ENCODE measurements around the gene PMIS2. TPM values are rescaled to one million over a fixed set of nuclear protein-coding genes. Genes with fewer than 3 reads are reported as not detected.

The PMIS2 gene
- total RNA-seq, 4 donors from 2014 or later, result not detected

DNA sequence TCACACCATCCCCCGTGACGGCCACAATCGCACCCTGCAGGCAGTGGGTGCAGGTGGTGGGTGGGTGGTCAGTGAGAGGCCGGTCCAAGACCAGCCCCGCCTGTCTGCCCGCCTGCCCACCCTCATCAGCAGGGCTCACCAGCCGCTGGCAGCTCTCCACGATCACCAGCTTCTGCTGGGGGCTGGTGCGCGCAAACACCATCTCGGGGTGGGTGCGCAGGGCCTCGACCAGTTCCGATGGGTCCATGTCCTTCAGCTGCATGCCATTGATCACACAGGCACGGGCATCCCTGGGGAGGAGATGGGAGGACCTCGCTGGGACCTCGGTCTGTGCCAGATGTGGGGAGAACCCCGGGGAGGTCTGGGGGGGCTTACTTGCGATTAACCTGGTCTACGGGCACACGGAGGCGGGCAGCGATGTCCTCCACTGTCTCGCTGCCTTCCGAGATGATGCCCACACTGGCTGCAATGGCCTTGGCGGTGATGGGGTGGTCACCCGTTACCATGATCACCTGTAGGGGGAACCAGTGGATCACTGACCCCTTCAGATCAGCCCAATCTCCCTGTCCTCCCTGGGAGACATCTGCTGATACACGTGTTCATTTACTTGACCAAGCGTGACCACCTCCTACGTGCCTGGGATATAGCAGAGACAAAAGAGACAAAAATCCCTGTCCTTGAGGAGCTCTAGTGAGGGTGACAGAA is 30.5 kb upstream of the PMIS2 start:
- H3K36me3 ChIP-seq, result no peaks in the 10 kb centered on the region
- ATAC-seq (no peak), DNase-seq (no peak)
- intact Hi-C loops (cut with DNase I; ENCODE audit: low total_unique reads), result no loop called here
- H3K9me3 ChIP-seq, result no peaks in the 10 kb centered on the region
- TF ChIP-seq, protein P1, sequence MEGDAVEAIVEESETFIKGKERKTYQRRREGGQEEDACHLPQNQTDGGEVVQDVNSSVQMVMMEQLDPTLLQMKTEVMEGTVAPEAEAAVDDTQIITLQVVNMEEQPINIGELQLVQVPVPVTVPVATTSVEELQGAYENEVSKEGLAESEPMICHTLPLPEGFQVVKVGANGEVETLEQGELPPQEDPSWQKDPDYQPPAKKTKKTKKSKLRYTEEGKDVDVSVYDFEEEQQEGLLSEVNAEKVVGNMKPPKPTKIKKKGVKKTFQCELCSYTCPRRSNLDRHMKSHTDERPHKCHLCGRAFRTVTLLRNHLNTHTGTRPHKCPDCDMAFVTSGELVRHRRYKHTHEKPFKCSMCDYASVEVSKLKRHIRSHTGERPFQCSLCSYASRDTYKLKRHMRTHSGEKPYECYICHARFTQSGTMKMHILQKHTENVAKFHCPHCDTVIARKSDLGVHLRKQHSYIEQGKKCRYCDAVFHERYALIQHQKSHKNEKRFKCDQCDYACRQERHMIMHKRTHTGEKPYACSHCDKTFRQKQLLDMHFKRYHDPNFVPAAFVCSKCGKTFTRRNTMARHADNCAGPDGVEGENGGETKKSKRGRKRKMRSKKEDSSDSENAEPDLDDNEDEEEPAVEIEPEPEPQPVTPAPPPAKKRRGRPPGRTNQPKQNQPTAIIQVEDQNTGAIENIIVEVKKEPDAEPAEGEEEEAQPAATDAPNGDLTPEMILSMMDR (IDR thresholded peaks at IDR 0.05 in 4 of 5, conservative IDR thresholded peaks at IDR 0.05 in 1 of 5), result no peak
- no peak for TF ChIP-seq POLR2A (IDR thresholded peaks at IDR 0.05)
- peaks cover 15 to 24% (median 23%) of the 10 kb centered on the region in 3 donors for H3K27me3 ChIP-seq
- H3K27ac ChIP-seq, result no peak overlapping the region
- no peak overlapping the region for H3K4me3 ChIP-seq
- in situ Hi-C loops (cut with MboI; ENCODE audit: low sequenced_read_pairs in 4 of 4), result no loop called here
- H3K4me1 ChIP-seq, result peaks cover 0 to 9% of the 10 kb centered on the region in 2 donors

DNA sequence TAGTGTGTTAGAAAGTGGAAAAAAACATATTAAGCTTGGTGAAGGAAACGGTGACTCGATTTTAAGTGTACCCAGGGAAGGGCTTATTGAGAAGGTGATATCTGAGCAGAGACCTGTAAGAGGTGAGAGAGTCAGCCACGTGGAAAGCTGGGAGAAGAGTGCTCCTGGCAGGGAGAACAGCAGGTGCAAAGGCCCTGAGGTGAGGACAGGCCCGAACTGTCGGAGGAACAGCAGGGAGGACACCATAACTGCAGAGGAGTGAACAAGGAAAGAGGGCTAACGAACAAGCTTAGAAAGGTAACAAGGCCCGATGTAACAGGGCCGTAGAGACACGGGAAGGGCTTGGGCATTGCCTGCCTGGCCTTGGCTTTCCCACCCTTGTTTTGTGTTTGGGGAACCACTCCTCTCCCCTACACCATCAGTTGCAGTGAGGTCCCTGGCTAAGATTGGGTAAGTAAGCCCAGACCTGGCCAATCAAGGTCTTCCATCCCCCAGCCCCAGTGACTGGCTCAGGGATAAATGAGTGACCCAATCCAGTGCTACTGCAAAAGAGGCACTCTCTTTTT is 29.9 kb upstream of the PMIS2 start:
- TF ChIP-seq, protein P1 (IDR thresholded peaks at IDR 0.05 in 4 of 5, conservative IDR thresholded peaks at IDR 0.05 in 1 of 5), result no peak
- TF ChIP-seq POLR2A (IDR thresholded peaks at IDR 0.05), result no peak
- DNase-seq (no peak), ATAC-seq (no peak)
- intact Hi-C loops (cut with DNase I; ENCODE audit: low total_unique reads), result no loop called here
- peaks cover 15 to 25% (median 23%) of the 10 kb centered on the region in 3 donors for H3K27me3 ChIP-seq
- no peak overlapping the region for H3K27ac ChIP-seq
- no peaks in the 10 kb centered on the region for H3K9me3 ChIP-seq
- H3K4me1 ChIP-seq, result peaks cover 0 to 9% of the 10 kb centered on the region in 2 donors
- H3K36me3 ChIP-seq, result no peaks in the 10 kb centered on the region
- in situ Hi-C loops (cut with MboI; ENCODE audit: low sequenced_read_pairs in 4 of 4), result no loop called here
- H3K4me3 ChIP-seq, result no peak overlapping the region

DNA sequence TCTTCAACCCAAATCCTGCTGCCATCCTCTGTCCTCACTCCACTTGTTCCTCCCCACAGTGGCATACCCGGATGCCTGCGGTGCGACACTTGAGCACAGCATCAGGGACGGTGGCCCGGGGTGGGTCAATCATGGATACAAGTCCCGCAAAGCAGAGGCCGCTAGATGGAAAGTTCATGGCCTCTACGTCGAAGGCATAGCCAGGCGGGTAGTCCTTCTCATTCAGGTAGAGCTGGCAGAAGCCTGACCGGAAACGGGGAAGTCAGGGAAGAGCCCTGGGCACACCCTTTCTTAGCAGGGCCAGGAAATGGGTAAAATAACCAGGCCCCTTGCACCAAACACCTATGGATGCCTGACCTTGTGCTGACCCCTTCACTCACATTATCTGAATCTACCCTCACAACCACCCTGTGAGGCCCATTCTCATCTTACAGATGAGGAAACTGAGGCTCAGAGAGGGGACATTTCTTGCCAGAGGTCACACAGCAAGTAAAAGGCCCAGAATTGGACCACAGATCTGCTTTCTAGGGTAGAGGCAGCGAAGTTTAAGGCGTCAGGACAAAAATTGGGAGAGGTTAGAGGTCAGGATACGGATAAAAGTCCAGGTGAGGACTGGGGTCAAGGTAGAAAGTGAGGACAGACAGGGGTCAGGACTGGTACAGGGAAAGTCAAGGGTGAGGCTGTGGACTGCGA is 29.0 kb upstream of the PMIS2 start:
- no peak for DNase-seq
- ATAC-seq, result no peak
- H3K27me3 ChIP-seq, result peaks cover 19 to 28% (median 23%) of the 10 kb centered on the region in 3 donors
- no peaks in the 10 kb centered on the region for H3K9me3 ChIP-seq
- in situ Hi-C loops (cut with MboI; ENCODE audit: low sequenced_read_pairs in 4 of 4) (no loop called here), intact Hi-C loops (cut with DNase I; ENCODE audit: low total_unique reads) (no loop called here)
- no peak overlapping the region for H3K4me3 ChIP-seq
- peaks cover 0 to 9% of the 10 kb centered on the region in 2 donors for H3K4me1 ChIP-seq
- no peak for TF ChIP-seq POLR2A (IDR thresholded peaks at IDR 0.05)
- TF ChIP-seq, protein P1 (IDR thresholded peaks at IDR 0.05 in 4 of 5, conservative IDR thresholded peaks at IDR 0.05 in 1 of 5), result no peak
- no peaks in the 10 kb centered on the region for H3K36me3 ChIP-seq
- H3K27ac ChIP-seq, result no peak overlapping the region

DNA sequence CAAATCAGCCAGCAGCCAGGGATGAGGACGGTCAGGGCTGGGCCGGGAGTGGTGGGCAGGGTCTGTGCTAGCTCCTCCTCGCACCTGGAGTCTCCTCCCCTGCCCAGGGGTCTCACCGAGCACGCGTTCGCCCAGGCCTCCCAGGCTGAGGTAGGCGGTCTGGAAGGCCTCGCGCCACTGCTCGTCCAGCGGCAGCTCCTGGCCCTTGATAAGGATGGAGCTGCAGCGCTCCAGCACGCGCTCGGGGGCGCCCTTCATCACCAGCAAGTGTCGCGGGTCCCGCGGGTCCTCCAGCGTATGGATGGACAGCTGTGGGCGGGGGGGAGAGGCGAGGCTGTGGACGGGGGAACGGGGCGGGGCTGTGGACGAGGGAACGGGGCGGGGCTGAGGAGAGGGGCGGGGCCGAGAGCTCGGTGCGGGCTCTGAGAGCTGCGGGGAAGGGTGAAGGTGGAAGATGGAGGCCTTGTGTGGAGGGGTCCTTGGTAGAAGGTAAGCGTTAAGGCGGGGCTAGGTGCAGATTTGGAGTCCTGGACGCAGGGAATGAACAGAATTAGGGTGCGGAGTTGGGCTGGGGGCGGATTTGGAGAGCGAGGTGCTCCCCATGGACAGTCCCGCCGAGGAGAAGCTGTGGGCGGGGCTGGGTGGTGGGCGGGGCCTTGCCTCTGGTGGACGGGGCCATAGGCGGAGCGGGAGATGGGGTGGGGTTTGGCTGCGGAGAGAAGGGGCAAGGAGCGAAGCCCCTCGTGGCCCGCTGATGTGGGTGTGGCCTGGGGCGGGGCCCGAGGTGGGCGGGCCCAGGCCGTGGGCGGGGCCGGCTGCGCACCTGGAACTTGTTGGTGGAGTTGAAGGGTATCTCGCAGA is 28.2 kb upstream of the PMIS2 start:
- H3K27ac ChIP-seq, result no peak overlapping the region
- peak overlapping the region; percentile 37 to 52 (median 48) for H3K4me3 ChIP-seq
- TF ChIP-seq, protein P1 (IDR thresholded peaks at IDR 0.05 in 4 of 5, conservative IDR thresholded peaks at IDR 0.05 in 1 of 5), result no peak
- TF ChIP-seq POLR2A (IDR thresholded peaks at IDR 0.05), result no peak
- in situ Hi-C loops (cut with MboI; ENCODE audit: low sequenced_read_pairs in 4 of 4), result no loop called here
- H3K4me1 ChIP-seq, result peaks cover 0 to 9% of the 10 kb centered on the region in 2 donors
- no peaks in the 10 kb centered on the region for H3K9me3 ChIP-seq
- peak; percentile 60 to 70 for ATAC-seq
- H3K27me3 ChIP-seq, result peaks cover 19 to 28% (median 23%) of the 10 kb centered on the region in 3 donors
- DNase-seq, result peak in 1 of 2 donors; percentile 34
- intact Hi-C loops (cut with DNase I; ENCODE audit: low total_unique reads), result no loop called here
- no peaks in the 10 kb centered on the region for H3K36me3 ChIP-seq
